Neural cell (in vitro differentiated cells): Measurements from ENCODE around the gene FLT1. TPM values are rescaled to one million over a fixed set of nuclear protein-coding genes. Genes with fewer than 3 reads are reported as not detected.

ENCODE experiments used
- H2AFZ ChIP-seq: fragments of 200-600, 300-800 bp; sonication (generic), shearing (Covaris generic); 2 replicates; pipeline ENCODE4 v1.6.0; 2014; ENCODE audit warnings: low read depth, mild to moderate bottlenecking, antibody characterized with exemption, low read length, moderate library complexity
- H3F3A ChIP-seq: fragments of 200-600 bp; shearing (Covaris generic); 2 replicates; pipeline ENCODE4 v1.6.1; 2016; ENCODE audit warnings: mild to moderate bottlenecking, moderate library complexity, mixed read lengths, antibody characterized with exemption, low read length; ENCODE audit not compliant: insufficient read depth, poor library complexity, severe bottlenecking
- H3K27ac ChIP-seq: fragments of 200-600, 300-800 bp; sonication (generic), shearing (Covaris generic); 2 replicates; pipeline ENCODE4 v1.5.1; 2014; ENCODE audit warnings: mild to moderate bottlenecking, low read length, moderate library complexity
- H3K27me3 ChIP-seq: fragments of 300-800, 200-600 bp; sonication (generic), shearing (Covaris generic); 2 replicates; pipeline ENCODE4 v1.6.0; 2014; ENCODE audit warnings: mild to moderate bottlenecking, low read depth, low read length, moderate library complexity; ENCODE audit not compliant: insufficient read depth
- H3K36me3 ChIP-seq: fragments of 300-800, 200-600 bp; sonication (generic), shearing (Covaris generic); 2 replicates; pipeline ENCODE4 v1.5.1; 2014; ENCODE audit warnings: mild to moderate bottlenecking, antibody characterized with exemption, low read length, moderate library complexity; ENCODE audit not compliant: insufficient read depth
- H3K4me2 ChIP-seq: fragments of 300-800, 200-600 bp; sonication (generic), shearing (Covaris generic); 2 replicates; pipeline ENCODE4 v1.6.0; 2014; ENCODE audit warnings: mild to moderate bottlenecking, low read length
- H3K4me3 ChIP-seq: fragments of 300-800, 200-600 bp; sonication (generic), shearing (Covaris generic); 2 replicates; pipeline ENCODE4 v1.5.1; 2014; ENCODE audit warnings: mild to moderate bottlenecking, low read length, moderate library complexity
- H3K79me2 ChIP-seq: fragments of 200-600 bp; shearing (Covaris generic); replicated peaks from 2 replicates; pipeline ENCODE4 v1.6.0; 2014; ENCODE audit warnings: mild to moderate bottlenecking, low read length, moderate library complexity; ENCODE audit not compliant: insufficient read depth
- H3K9ac ChIP-seq: fragments of 300-800, 200-600 bp; sonication (generic), shearing (Covaris generic); 2 replicates; pipeline ENCODE4 v1.6.1; 2016; ENCODE audit warnings: mild to moderate bottlenecking, low read length, mixed read lengths
- H3K9me2 ChIP-seq: fragments of 200-600 bp; shearing (Covaris generic); 2 replicates; pipeline ENCODE4 v1.6.1; 2016; ENCODE audit warnings: mild to moderate bottlenecking, low read length, mixed read lengths; ENCODE audit not compliant: insufficient read depth
- H3K9me3 ChIP-seq: fragments of 200-600, 300-800 bp; sonication (generic), shearing (Covaris generic); 2 replicates; pipeline ENCODE4 v1.6.1; 2016; ENCODE audit warnings: mild to moderate bottlenecking, mixed run types, low read length, moderate library complexity, mixed read lengths
- H4K20me1 ChIP-seq: fragments of 200-600 bp; shearing (Covaris generic); 2 replicates; pipeline ENCODE4 v1.6.1; 2016; ENCODE audit warnings: mild to moderate bottlenecking, mixed run types; ENCODE audit not compliant: insufficient read depth
- EP300 ChIP-seq: fragments of 450-650 bp; conservative IDR thresholded peaks from 2 replicates; pipeline ENCODE4 v1.6.1; 2014; ENCODE audit warnings: antibody characterized with exemption, mild to moderate bottlenecking, moderate library complexity; ENCODE audit not compliant: poor library complexity, severe bottlenecking
- EZH2 ChIP-seq: fragments of 200-600, 300-800 bp; shearing (Covaris generic), sonication (generic); IDR thresholded peaks from 2 replicates; pipeline ENCODE4 v1.6.1; 2014; ENCODE audit warnings: antibody characterized with exemption, low read length, borderline replicate concordance, mild to moderate bottlenecking; ENCODE audit not compliant: insufficient read depth, poor library complexity, severe bottlenecking
- MXI1 ChIP-seq: fragments of 450-650 bp; conservative IDR thresholded peaks from 2 replicates; pipeline ENCODE4 v1.6.1; 2014; ENCODE audit warnings: antibody characterized with exemption, mild to moderate bottlenecking; ENCODE audit not compliant: poor library complexity, severe bottlenecking
- POLR2AphosphoS5 ChIP-seq: IDR thresholded peaks from 2 replicates; pipeline ENCODE4 v1.6.1; 2012
- RAD21 ChIP-seq: fragments of 450-650 bp; conservative IDR thresholded peaks from 2 replicates; pipeline ENCODE4 v1.6.1; 2014; ENCODE audit warnings: antibody characterized with exemption, mild to moderate bottlenecking, moderate library complexity
- SMC3 ChIP-seq: fragments of 450-650 bp; conservative IDR thresholded peaks from 2 replicates; pipeline ENCODE4 v1.6.1; 2014; ENCODE audit warnings: antibody characterized with exemption, mild to moderate bottlenecking, moderate library complexity; ENCODE audit not compliant: poor library complexity
- TAF1 ChIP-seq: IDR thresholded peaks from 2 replicates; pipeline ENCODE4 v1.6.1; 2012; ENCODE audit warnings: low read depth
- polyA plus RNA-seq: library from polyadenylated mRNA; depleted of rRNA; stranded (reverse); fragments of >200 nt; gene quantifications from 2 replicates; pipeline ENCODE4 v1.2.3, GENCODE V29; 2014
- TF ChIP-seq, protein P1 (sequence below): IDR thresholded peaks from 2 replicates; pipeline ENCODE4 v1.6.1; 2012; ENCODE audit warnings: borderline replicate concordance
- TF ChIP-seq, protein P2 (sequence below): fragments of 450-650 bp; IDR thresholded peaks from 2 replicates; pipeline ENCODE4 v1.5.1; 2014; ENCODE audit warnings: antibody characterized with exemption, mild to moderate bottlenecking, moderate library complexity; ENCODE audit not compliant: poor library complexity, severe bottlenecking

The FLT1 gene
- polyA plus RNA-seq, 1 donor from 2014 or later: not detected

DNA sequence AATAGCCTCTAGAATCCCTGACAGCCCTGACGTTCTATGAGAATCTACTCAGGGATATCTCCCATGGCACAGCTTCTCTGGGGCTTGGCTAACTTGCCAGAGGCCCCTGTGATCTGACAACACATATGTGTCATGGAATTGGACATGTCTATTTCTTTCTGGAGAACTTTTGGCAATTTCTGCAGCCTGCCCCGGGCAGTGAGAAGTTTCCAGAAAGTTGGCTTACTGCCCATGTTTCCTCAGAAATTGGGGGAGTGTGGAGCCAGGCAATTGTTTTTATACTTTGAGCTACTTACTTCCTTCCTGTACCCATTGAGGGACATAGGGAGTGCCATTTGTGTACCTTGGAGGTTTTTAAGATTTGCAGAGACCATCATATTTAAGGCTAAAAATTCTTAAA is 98.9 kb downstream of the FLT1 start:
- Histone ChIP-seq H3K79me2 (no peaks in the 10 kb centered on the region), H3K4me2 (no peak overlapping the region), H4K20me1 (no peaks in the 10 kb centered on the region), H3K36me3 (no peaks in the 10 kb centered on the region), H3K27ac (no peak overlapping the region), H3F3A (no peaks in the 10 kb centered on the region), H3K4me3 (no peak overlapping the region), H3K9ac (no peak overlapping the region), H2AFZ (no peak overlapping the region), H3K27me3 (no peaks in the 10 kb centered on the region), H3K9me2 (no peaks in the 10 kb centered on the region), H3K9me3 (no peaks in the 10 kb centered on the region)
- no peak for TF ChIP-seq EZH2
- no peak for TF ChIP-seq EP300
- no peak for TF ChIP-seq RAD21
- no peak for TF ChIP-seq MXI1
- no peak for TF ChIP-seq SMC3
- TF ChIP-seq, protein P1, sequence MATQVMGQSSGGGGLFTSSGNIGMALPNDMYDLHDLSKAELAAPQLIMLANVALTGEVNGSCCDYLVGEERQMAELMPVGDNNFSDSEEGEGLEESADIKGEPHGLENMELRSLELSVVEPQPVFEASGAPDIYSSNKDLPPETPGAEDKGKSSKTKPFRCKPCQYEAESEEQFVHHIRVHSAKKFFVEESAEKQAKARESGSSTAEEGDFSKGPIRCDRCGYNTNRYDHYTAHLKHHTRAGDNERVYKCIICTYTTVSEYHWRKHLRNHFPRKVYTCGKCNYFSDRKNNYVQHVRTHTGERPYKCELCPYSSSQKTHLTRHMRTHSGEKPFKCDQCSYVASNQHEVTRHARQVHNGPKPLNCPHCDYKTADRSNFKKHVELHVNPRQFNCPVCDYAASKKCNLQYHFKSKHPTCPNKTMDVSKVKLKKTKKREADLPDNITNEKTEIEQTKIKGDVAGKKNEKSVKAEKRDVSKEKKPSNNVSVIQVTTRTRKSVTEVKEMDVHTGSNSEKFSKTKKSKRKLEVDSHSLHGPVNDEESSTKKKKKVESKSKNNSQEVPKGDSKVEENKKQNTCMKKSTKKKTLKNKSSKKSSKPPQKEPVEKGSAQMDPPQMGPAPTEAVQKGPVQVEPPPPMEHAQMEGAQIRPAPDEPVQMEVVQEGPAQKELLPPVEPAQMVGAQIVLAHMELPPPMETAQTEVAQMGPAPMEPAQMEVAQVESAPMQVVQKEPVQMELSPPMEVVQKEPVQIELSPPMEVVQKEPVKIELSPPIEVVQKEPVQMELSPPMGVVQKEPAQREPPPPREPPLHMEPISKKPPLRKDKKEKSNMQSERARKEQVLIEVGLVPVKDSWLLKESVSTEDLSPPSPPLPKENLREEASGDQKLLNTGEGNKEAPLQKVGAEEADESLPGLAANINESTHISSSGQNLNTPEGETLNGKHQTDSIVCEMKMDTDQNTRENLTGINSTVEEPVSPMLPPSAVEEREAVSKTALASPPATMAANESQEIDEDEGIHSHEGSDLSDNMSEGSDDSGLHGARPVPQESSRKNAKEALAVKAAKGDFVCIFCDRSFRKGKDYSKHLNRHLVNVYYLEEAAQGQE: no peak
- TF ChIP-seq, protein P2, sequence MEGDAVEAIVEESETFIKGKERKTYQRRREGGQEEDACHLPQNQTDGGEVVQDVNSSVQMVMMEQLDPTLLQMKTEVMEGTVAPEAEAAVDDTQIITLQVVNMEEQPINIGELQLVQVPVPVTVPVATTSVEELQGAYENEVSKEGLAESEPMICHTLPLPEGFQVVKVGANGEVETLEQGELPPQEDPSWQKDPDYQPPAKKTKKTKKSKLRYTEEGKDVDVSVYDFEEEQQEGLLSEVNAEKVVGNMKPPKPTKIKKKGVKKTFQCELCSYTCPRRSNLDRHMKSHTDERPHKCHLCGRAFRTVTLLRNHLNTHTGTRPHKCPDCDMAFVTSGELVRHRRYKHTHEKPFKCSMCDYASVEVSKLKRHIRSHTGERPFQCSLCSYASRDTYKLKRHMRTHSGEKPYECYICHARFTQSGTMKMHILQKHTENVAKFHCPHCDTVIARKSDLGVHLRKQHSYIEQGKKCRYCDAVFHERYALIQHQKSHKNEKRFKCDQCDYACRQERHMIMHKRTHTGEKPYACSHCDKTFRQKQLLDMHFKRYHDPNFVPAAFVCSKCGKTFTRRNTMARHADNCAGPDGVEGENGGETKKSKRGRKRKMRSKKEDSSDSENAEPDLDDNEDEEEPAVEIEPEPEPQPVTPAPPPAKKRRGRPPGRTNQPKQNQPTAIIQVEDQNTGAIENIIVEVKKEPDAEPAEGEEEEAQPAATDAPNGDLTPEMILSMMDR: no peak
- no peak for TF ChIP-seq TAF1
- TF ChIP-seq POLR2AphosphoS5: no peak

DNA sequence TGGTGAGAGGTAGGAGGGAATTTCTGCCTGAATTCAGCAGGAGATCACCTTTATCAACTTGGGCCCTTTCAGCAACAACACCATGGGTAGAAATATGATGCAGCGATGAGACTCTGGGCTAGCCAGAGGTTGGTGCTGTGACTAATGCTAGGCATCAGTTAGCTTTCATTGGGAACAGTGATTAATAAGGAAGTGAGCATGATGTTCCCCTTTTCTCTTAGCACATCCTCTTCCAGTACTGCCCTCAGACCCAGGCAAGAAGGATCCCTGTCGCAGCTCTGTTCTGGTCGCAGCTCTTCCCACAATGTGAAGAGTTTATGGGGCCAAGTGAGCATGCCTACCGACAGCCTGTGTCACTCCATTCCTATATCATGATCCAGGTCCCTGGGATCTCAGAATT is 100.5 kb downstream of the FLT1 start:
- no peaks in the 10 kb centered on the region for H4K20me1 ChIP-seq
- H3K79me2 ChIP-seq: no peaks in the 10 kb centered on the region
- no peak overlapping the region for H3K27ac ChIP-seq
- TF ChIP-seq POLR2AphosphoS5: no peak
- TF ChIP-seq MXI1: no peak
- no peaks in the 10 kb centered on the region for H3K27me3 ChIP-seq
- no peak overlapping the region for H3K4me2 ChIP-seq
- H3K4me3 ChIP-seq: no peak overlapping the region
- no peak overlapping the region for H2AFZ ChIP-seq
- no peaks in the 10 kb centered on the region for H3K9me2 ChIP-seq
- H3K9me3 ChIP-seq: no peaks in the 10 kb centered on the region
- H3K36me3 ChIP-seq: no peaks in the 10 kb centered on the region
- H3K9ac ChIP-seq: no peak overlapping the region
- no peaks in the 10 kb centered on the region for H3F3A ChIP-seq

DNA sequence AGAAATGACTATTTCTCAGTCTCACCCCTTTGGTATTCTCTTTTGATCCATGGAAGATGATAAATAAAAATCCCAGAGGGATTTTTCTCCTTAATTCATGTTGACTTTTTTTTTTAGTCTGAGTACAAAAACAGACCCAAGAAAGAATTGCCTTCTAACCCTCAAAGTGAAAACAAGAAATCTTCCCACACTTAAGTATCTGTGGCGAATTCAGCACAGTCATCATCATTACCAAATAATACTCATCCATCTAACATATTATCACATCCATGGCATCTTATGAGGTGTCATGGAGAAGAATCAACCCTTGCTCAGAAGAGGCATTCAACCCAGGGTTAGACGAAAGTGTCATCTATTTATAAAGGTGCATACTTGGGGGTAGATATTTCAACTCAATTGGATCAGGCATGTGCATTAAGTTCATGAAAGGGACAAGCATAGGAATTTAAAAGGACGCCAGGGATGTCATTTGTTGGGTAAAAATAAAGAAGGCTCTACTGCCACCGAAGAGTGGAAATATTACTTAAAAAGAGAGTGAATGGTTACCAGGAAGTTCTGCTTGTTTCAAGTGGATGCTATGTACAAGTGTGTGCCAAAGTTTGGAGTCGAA is 101.9 kb downstream of the FLT1 start:
- Histone ChIP-seq H3K27ac (no peak overlapping the region), H3K27me3 (no peaks in the 10 kb centered on the region), H3K9me3 (no peaks in the 10 kb centered on the region), H3K9ac (no peak overlapping the region), H3K36me3 (no peaks in the 10 kb centered on the region), H3K9me2 (no peaks in the 10 kb centered on the region), H2AFZ (no peak overlapping the region), H3F3A (no peaks in the 10 kb centered on the region), H3K4me2 (no peak overlapping the region), H3K4me3 (no peak overlapping the region), H3K79me2 (no peaks in the 10 kb centered on the region), H4K20me1 (no peaks in the 10 kb centered on the region)
- no peak for TF ChIP-seq EP300
- no peak for TF ChIP-seq SMC3
- TF ChIP-seq, protein P1: no peak
- no peak for TF ChIP-seq POLR2AphosphoS5
- no peak for TF ChIP-seq EZH2
- no peak for TF ChIP-seq MXI1
- TF ChIP-seq TAF1: no peak
- TF ChIP-seq, protein P2: no peak
- no peak for TF ChIP-seq RAD21
